Vagina (tissue), 2 donors: ENCODE data around the gene XPNPEP2.

Experiments used
- CTCF ChIP-seq, 3 experiments: fragments of 450-650 bp in 2 of 3; fragments of 200-600 bp in 1 of 3; sonication (generic) in 1 of 3; IDR thresholded peaks; one replicate each; pipeline ENCODE4 v1.5.1; 2017 to 2019; ENCODE audit warnings: antibody characterized with exemption in 3 of 3, mild to moderate bottlenecking in 2 of 3, moderate library complexity in 2 of 3
- POLR2A ChIP-seq, 2 donors: fragments of 450-650 bp; IDR thresholded peaks; one replicate each; pipeline ENCODE4 v1.6.1; 2017; ENCODE audit warnings: antibody characterized with exemption in 2 of 2, mild to moderate bottlenecking in 2 of 2, moderate library complexity in 2 of 2
- POLR2AphosphoS5 ChIP-seq, 2 donors: sonication (generic); formaldehyde crosslinking; IDR thresholded peaks; one replicate each; pipeline ENCODE4 v1.9.0; 2017; ENCODE audit warnings: antibody characterized with exemption in 2 of 2, mild to moderate bottlenecking in 2 of 2, low read depth in 1 of 2; ENCODE audit not compliant: insufficient read depth in 1 of 2

DNA sequence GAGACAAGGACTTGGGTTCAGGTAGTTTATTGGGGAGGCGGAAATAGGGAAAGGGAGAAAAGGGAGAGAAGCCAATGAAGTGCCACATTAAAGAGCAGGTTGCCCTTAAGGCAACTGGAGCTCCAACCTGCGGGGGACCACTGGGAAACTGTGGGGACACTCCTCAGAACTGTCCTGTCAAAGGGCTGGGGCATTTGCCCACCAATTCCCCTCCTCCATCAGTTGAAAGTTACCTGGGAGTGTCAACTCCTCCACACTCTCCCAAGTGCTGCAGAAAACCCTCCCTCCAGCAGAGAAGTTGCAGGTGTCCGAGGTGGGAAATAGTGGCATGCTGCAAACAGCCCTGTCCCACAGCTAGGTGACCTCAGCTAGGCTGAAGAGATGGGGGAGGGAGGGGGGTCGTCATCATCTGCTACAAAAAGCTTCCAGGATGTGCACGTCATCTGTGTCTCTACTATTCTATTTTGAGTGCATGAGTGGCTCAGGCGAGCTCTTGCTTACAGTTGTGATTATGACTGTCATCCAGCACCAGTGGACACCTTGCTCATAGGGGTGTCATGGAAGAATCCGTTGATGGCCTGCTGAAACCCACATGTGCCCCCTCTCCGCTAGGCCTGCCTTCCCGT lies 41.5 kb upstream of the XPNPEP2 start:
- TF ChIP-seq CTCF (IDR thresholded peaks at IDR 0.05) (no peak), POLR2AphosphoS5 (IDR thresholded peaks at IDR 0.05; ENCODE audit: insufficient read depth in 1 of 2, low read depth in 1 of 2) (no peak), POLR2A (IDR thresholded peaks at IDR 0.05) (no peak)
